Activated CD8-positive, alpha-beta T cell treated with anti-CD3 and anti-CD28 coated beads, Interleukin-2, amount 10 ng/mL, durations not matched to agents 7 days and 5 days (primary cell): ENCODE measurements around the gene ZNF772. TPM values are rescaled to one million over a fixed set of nuclear protein-coding genes. Genes with fewer than 3 reads are reported as not detected.
A peak's percentile ranks its signal among the peaks of the same experiment; 100 is the strongest.
"Not testable (repeated sequence)": the region's sequence is repeated elsewhere in the genome, so short reads cannot be mapped to it uniquely, and the experiment has no call there.

Source experiments
- ATAC-seq: fragments of 150-1000 bp; cut with Tn5 transposase; one replicate; pipeline ENCODE4 v1.10.0; 2021; ENCODE audit warnings: moderate library complexity
- CTCF ChIA-PET: fragments of 350-600 bp; sonication (Branson Sonifier 250); formaldehyde crosslinking; loops from one replicate; lab custom pipeline; 2021; ENCODE audit warnings: antibody characterized with exemption; lab: Charles Lee
- POLR2A ChIA-PET: fragments of 350-600 bp; sonication (Branson Sonifier 250); formaldehyde crosslinking; loops from one replicate; lab custom pipeline; 2021; ENCODE audit warnings: antibody characterized with exemption; lab: Charles Lee
- DNase-seq: peaks from one replicate; pipeline ENCODE4 v3.0.0-alpha.2; 2020
- H3K27ac Mint-ChIP-seq: one replicate; pipeline ENCODE4 v1.8.0; 2021; ENCODE audit warnings: mild to moderate bottlenecking, mixed read lengths
- H3K27me3 Mint-ChIP-seq: one replicate; pipeline ENCODE4 v1.8.0; 2021; ENCODE audit warnings: low read depth, mixed read lengths
- H3K36me3 Mint-ChIP-seq: one replicate; pipeline ENCODE4 v1.8.0; 2021; ENCODE audit warnings: low read depth, mixed read lengths
- H3K4me1 Mint-ChIP-seq: one replicate; pipeline ENCODE4 v1.8.0; 2021; ENCODE audit warnings: low read depth, mixed read lengths
- H3K4me3 Mint-ChIP-seq: one replicate; pipeline ENCODE4 v1.8.0; 2021; ENCODE audit warnings: mild to moderate bottlenecking, mixed read lengths
- H3K9me3 Mint-ChIP-seq: one replicate; pipeline ENCODE4 v1.8.0; 2022; ENCODE audit warnings: mixed read lengths; ENCODE audit not compliant: insufficient read depth
- total RNA-seq, 2 experiments: library from RNA; stranded (reverse); gene quantifications; one replicate each; pipeline ENCODE4 v1.2.3, GENCODE V29; 2021

The ZNF772 gene
- 1 to 10 TPM; 7.6 to 9.1 TPM for total RNA-seq

- Mint-ChIP-seq H3K9me3 (peaks cover 56% of the 10 kb centered on the region), H3K27ac (peak within 1 kb of the TSS; percentile 85), H3K36me3 (peaks cover 57% of the 10 kb centered on the region), H3K4me3 (peak within 1 kb of the TSS; percentile 76), H3K4me1 (peaks cover 16% of the 10 kb centered on the region), H3K27me3 (peaks cover 2% of the 10 kb centered on the region)
- POLR2A ChIA-PET, result interaction anchor here (1.0 to 1.4 kb wide), 3 partner anchors 22 to 42 kb away, joined by 3 to 6 read pairs (median 4); partner anchors contain the start of genes ZNF749 and ZNF773
- ATAC-seq (peak; percentile 100), DNase-seq (peak; percentile 94)
- CTCF ChIA-PET, result interaction anchor here (1.0 kb wide), 1 partner anchor 10 kb away, joined by 3 read pairs; the partner anchor contains the start of gene ZNF419
These were observed at the start of gene ZNF772 for GRCh38 chr19:57477191-57478008. ZNF772 (minus strand) TSS chr19:57477566; CDS start chr19:57477309, 257 bp downstream.

- ATAC-seq, result not testable (repeated sequence)
These were observed 40.7 kb upstream of the ZNF772 start for GRCh38 chr19:57518021-57518420.

GRCh38 chr19:57515255-57515654, 37.9 kb upstream of the ZNF772 start:
- peaks cover 54% of the 10 kb centered on the region for H3K36me3 Mint-ChIP-seq
- POLR2A ChIA-PET, result no interaction called here
- peaks cover 45% of the 10 kb centered on the region for H3K9me3 Mint-ChIP-seq

More at GRCh38 chr19:57518021-57518420, 40.7 kb upstream of the ZNF772 start:
- Mint-ChIP-seq H3K36me3 (peaks cover 43% of the 10 kb centered on the region), H3K9me3 (peaks cover 32% of the 10 kb centered on the region)
- H3K27ac Mint-ChIP-seq, H3K4me1 Mint-ChIP-seq, H3K27me3 Mint-ChIP-seq, H3K4me3 Mint-ChIP-seq, CTCF ChIA-PET, DNase-seq: not testable (repeated sequence)
- POLR2A ChIA-PET, result interaction anchor here (0.6 kb wide), 1 partner anchor 484 kb away, joined by 3 read pairs; no protein-coding TSS in a partner anchor

GRCh38 chr19:57512845-57513244, 35.5 kb upstream of the ZNF772 start:
- H3K27ac Mint-ChIP-seq, result no peak overlapping the region
- ChIA-PET CTCF (no interaction called here), POLR2A (no interaction called here)
- H3K4me3 Mint-ChIP-seq, result no peak overlapping the region
- ATAC-seq (no peak), DNase-seq (peak; percentile 20)
- H3K27me3 Mint-ChIP-seq, result no peaks in the 10 kb centered on the region
- no peaks in the 10 kb centered on the region for H3K4me1 Mint-ChIP-seq
- peaks cover 62% of the 10 kb centered on the region for H3K9me3 Mint-ChIP-seq
- H3K36me3 Mint-ChIP-seq, result peaks cover 72% of the 10 kb centered on the region

More at GRCh38 chr19:57515255-57515654, 37.9 kb upstream of the ZNF772 start:
- ATAC-seq (no peak), DNase-seq (peak; percentile 11)
- no peak overlapping the region for H3K4me3 Mint-ChIP-seq
- CTCF ChIA-PET, result no interaction called here
- H3K27me3 Mint-ChIP-seq, result no peaks in the 10 kb centered on the region
- H3K4me1 Mint-ChIP-seq, result no peaks in the 10 kb centered on the region
- H3K27ac Mint-ChIP-seq, result no peak overlapping the region

GRCh38 chr19:57511484-57511883, 34.1 kb upstream of the ZNF772 start:
- POLR2A ChIA-PET, result no interaction called here
- Mint-ChIP-seq H3K27me3 (no peaks in the 10 kb centered on the region), H3K9me3 (peaks cover 59% of the 10 kb centered on the region)

GRCh38 chr19:57506163-57506562, 28.8 kb upstream of the ZNF772 start:
- Mint-ChIP-seq H3K4me3 (no peak overlapping the region), H3K27ac (no peak overlapping the region), H3K9me3 (peaks cover 43% of the 10 kb centered on the region), H3K4me1 (peaks cover 8% of the 10 kb centered on the region), H3K36me3 (peaks cover 88% of the 10 kb centered on the region), H3K27me3 (no peaks in the 10 kb centered on the region)
- ChIA-PET CTCF (no interaction called here), POLR2A (no interaction called here)
- ATAC-seq, result no peak
- DNase-seq, result no peak

More at GRCh38 chr19:57511484-57511883, 34.1 kb upstream of the ZNF772 start:
- Mint-ChIP-seq H3K4me1 (no peaks in the 10 kb centered on the region), H3K4me3 (no peak overlapping the region), H3K36me3 (peaks cover 77% of the 10 kb centered on the region), H3K27ac (no peak overlapping the region)
- ATAC-seq (no peak), DNase-seq (no peak)
- CTCF ChIA-PET, result no interaction called here

GRCh38 chr19:57500400-57500799, 23.0 kb upstream of the ZNF772 start:
- CTCF ChIA-PET, ATAC-seq, H3K27me3 Mint-ChIP-seq, DNase-seq: not testable (repeated sequence)
- Mint-ChIP-seq H3K4me1 (peaks cover 23% of the 10 kb centered on the region), H3K4me3 (peak overlapping the region; percentile 90), H3K27ac (peak overlapping the region; percentile 85), H3K36me3 (peaks cover 63% of the 10 kb centered on the region), H3K9me3 (peaks cover 39% of the 10 kb centered on the region)
- POLR2A ChIA-PET, result interaction anchor here (0.6 to 1.0 kb wide), 4 partner anchors 13 to 416 kb away, joined by 3 to 7 read pairs (median 4); partner anchors contain the start of genes ZNF419 and ZNF772

GRCh38 chr19:57499680-57500395, 22.5 kb upstream of the ZNF772 start, which contains the start of gene ZNF773:
ZNF773 (plus strand) TSS chr19:57499938; CDS start chr19:57500081, 143 bp downstream.
- CTCF ChIA-PET, result interaction anchor here (0.7 kb wide), 2 partner anchors 12 to 133 kb away, joined by 3 to 4 read pairs; partner anchors contain the start of gene ZNF419
- ATAC-seq, result peak; percentile 96
- not testable (repeated sequence) for H3K27me3 Mint-ChIP-seq
- Mint-ChIP-seq H3K36me3 (peaks cover 62% of the 10 kb centered on the region), H3K4me3 (peak within 1 kb of the TSS; percentile 90), H3K27ac (peak within 1 kb of the TSS; percentile 85), H3K9me3 (peaks cover 40% of the 10 kb centered on the region), H3K4me1 (peaks cover 23% of the 10 kb centered on the region)
- POLR2A ChIA-PET, result interaction anchor here (0.6 to 1.0 kb wide), 5 partner anchors 12 to 417 kb away, joined by 3 to 7 read pairs (median 3); partner anchors contain the start of genes ZNF419 and ZNF772
- DNase-seq, result peak; percentile 98

GRCh38 chr19:57499332-57499679, 21.9 kb upstream of the ZNF772 start:
- peak overlapping the region; percentile 90 for H3K4me3 Mint-ChIP-seq
- not testable (repeated sequence) for ATAC-seq, DNase-seq, H3K27me3 Mint-ChIP-seq
- H3K36me3 Mint-ChIP-seq, result peaks cover 62% of the 10 kb centered on the region
- peaks cover 44% of the 10 kb centered on the region for H3K9me3 Mint-ChIP-seq
- ChIA-PET POLR2A (interaction anchor here (0.8 to 1.0 kb wide), 4 partner anchors 12 to 178 kb away, joined by 3 to 7 read pairs (median 4); partner anchors contain the start of genes ZNF419 and ZNF772), CTCF (interaction anchor here (0.7 kb wide), 2 partner anchors 11 to 134 kb away, joined by 3 to 4 read pairs; partner anchors contain the start of gene ZNF419)
- H3K27ac Mint-ChIP-seq, result peak overlapping the region; percentile 85
- peaks cover 23% of the 10 kb centered on the region for H3K4me1 Mint-ChIP-seq

- POLR2A ChIA-PET, result interaction anchor here (1.1 to 1.2 kb wide), 2 partner anchors 11 to 221 kb away, joined by 3 to 7 read pairs; partner anchors contain the start of genes ZNF154 and ZNF773
These were observed 10.9 kb upstream of the ZNF772 start for GRCh38 chr19:57488299-57488644.

More at GRCh38 chr19:57488299-57488644, 10.9 kb upstream of the ZNF772 start:
- Mint-ChIP-seq H3K9me3 (peaks cover 24% of the 10 kb centered on the region), H3K27ac (peak overlapping the region; percentile 58), H3K4me3 (peak overlapping the region; percentile 76), H3K36me3 (peaks cover 52% of the 10 kb centered on the region), H3K4me1 (peaks cover 14% of the 10 kb centered on the region)
- not testable (repeated sequence) for H3K27me3 Mint-ChIP-seq, DNase-seq, ATAC-seq
- CTCF ChIA-PET, result interaction anchor here (0.9 to 1.6 kb wide), 2 partner anchors 11 kb away, joined by 3 to 4 read pairs; partner anchors contain the start of genes ZNF772 and ZNF773
